A673 (cell line): Measurements from ENCODE around the gene BEND6. TPM values are rescaled to one million over a fixed set of nuclear protein-coding genes. Genes with fewer than 3 reads are reported as not detected.

Experiments
- BruUV-seq: library from RNA; stranded (reverse); fragments of 400-500 nt; replicated peaks from 2 replicates; lab custom pipeline; 2021; lab: Mats Ljungman, UMichigan
- CTCF ChIA-PET: fragments of 300-600 bp; sonication (Branson Sonifier 250); formaldehyde crosslinking; loops from one replicate; lab custom pipeline; 2022; ENCODE audit warnings: antibody characterized with exemption; lab: Charles Lee
- POLR2A ChIA-PET: fragments of 300-600 bp; sonication (Branson Sonifier 250); formaldehyde crosslinking; loops from one replicate; lab custom pipeline; 2022; ENCODE audit warnings: antibody characterized with exemption; ENCODE audit not compliant: low non-redundant PET; lab: Charles Lee
- DNase-seq: peaks from one replicate; pipeline ENCODE4 v3.0.0-alpha.2; 2015; ENCODE audit warnings: low spot score
- H3K27ac ChIP-seq: fragments of 200-600 bp; sonication (generic); 2 replicates; pipeline ENCODE4 v1.5.1; 2016; ENCODE audit warnings: mixed run types, low read depth, mild to moderate bottlenecking, mixed read lengths, antibody characterized with exemption, low read length; ENCODE audit not compliant: poor library complexity, severe bottlenecking
- H3K27me3 ChIP-seq: fragments of 200-600 bp; sonication (generic); replicated peaks from 2 replicates; pipeline ENCODE4 v1.6.1; 2017; ENCODE audit warnings: mixed run types, low read depth, mild to moderate bottlenecking, mixed read lengths, antibody characterized with exemption, low read length; ENCODE audit not compliant: insufficient read depth, poor library complexity
- H3K36me3 ChIP-seq: fragments of 200-600 bp; sonication (generic); 2 replicates; pipeline ENCODE4 v1.6.1; 2016; ENCODE audit warnings: mixed run types, mild to moderate bottlenecking, mixed read lengths, antibody characterized with exemption, low read length; ENCODE audit not compliant: insufficient read depth, poor library complexity, severe bottlenecking
- H3K4me1 ChIP-seq: fragments of 200-600 bp; sonication (generic); 2 replicates; pipeline ENCODE4 v1.6.1; 2017; ENCODE audit warnings: mixed run types, mild to moderate bottlenecking, mixed read lengths, antibody characterized with exemption, low read length; ENCODE audit not compliant: insufficient read depth, poor library complexity, severe bottlenecking
- H3K4me3 ChIP-seq: fragments of 200-600 bp; sonication (generic); 2 replicates; pipeline ENCODE4 v1.5.1; 2016; ENCODE audit warnings: low read depth, mixed run types, mild to moderate bottlenecking, mixed read lengths, low read length; ENCODE audit not compliant: poor library complexity, severe bottlenecking
- H3K9me3 ChIP-seq: fragments of 200-600 bp; sonication (generic); 2 replicates; pipeline ENCODE4 v1.6.1; 2016; ENCODE audit warnings: mixed run types, low read depth, mild to moderate bottlenecking, mixed read lengths, antibody characterized with exemption, low read length; ENCODE audit not compliant: poor library complexity, severe bottlenecking
- EZH2 ChIP-seq: fragments of 200-600 bp; sonication (generic); IDR thresholded peaks from 2 replicates; pipeline ENCODE4 v1.6.1; 2017; ENCODE audit warnings: borderline replicate concordance, low read depth, mild to moderate bottlenecking, mixed read lengths, antibody characterized with exemption, low read length; ENCODE audit not compliant: poor library complexity, severe bottlenecking
- intact Hi-C: fragments of 100-400 bp; cut with micrococcal nuclease; formaldehyde crosslinking; loops from one replicate; pipeline ENCODE4 v1.10.0; 2022; ENCODE audit not compliant: unreplicated experiment
- total RNA-seq: library from RNA; stranded (reverse); gene quantifications from 2 replicates; pipeline ENCODE4 v1.2.3, GENCODE V29; 2021
- TF ChIP-seq, protein P1 (sequence below): fragments of 300-800, 200-600 bp; sonication (generic); conservative IDR thresholded peaks from 2 replicates; pipeline ENCODE4 v1.5.1; 2017; ENCODE audit warnings: low read depth, mild to moderate bottlenecking, antibody characterized with exemption, low read length, moderate library complexity, mixed read lengths

BEND6 gene
- total RNA-seq, 1 experiment from 2014 or later = 5.3 TPM

DNA sequence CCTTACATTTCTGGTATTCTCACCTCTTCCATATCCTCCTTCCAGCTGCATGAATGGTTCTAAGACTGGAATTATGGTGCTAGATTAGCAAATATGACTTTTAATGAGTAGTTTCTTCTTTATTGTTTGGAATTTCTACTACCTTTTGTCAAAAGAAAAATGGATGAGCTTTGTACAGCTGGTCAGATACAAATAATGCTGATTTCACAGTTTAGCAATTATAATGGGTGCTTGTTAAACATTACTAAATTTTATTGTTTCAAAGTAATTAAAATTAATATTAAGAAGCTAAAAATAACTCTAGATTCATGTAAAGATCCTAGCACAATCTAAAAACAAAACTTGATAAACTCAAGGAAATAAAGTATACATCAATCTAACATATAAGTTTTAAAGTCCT lies 32.3 kb upstream of the BEND6 start:
- Histone ChIP-seq H3K9me3 (no peaks in the 10 kb centered on the region), H3K27ac (no peak overlapping the region), H3K4me1 (peaks cover 13% of the 10 kb centered on the region), H3K4me3 (no peak overlapping the region), H3K27me3 (no peaks in the 10 kb centered on the region), H3K36me3 (no peaks in the 10 kb centered on the region)
- TF ChIP-seq, protein P1, sequence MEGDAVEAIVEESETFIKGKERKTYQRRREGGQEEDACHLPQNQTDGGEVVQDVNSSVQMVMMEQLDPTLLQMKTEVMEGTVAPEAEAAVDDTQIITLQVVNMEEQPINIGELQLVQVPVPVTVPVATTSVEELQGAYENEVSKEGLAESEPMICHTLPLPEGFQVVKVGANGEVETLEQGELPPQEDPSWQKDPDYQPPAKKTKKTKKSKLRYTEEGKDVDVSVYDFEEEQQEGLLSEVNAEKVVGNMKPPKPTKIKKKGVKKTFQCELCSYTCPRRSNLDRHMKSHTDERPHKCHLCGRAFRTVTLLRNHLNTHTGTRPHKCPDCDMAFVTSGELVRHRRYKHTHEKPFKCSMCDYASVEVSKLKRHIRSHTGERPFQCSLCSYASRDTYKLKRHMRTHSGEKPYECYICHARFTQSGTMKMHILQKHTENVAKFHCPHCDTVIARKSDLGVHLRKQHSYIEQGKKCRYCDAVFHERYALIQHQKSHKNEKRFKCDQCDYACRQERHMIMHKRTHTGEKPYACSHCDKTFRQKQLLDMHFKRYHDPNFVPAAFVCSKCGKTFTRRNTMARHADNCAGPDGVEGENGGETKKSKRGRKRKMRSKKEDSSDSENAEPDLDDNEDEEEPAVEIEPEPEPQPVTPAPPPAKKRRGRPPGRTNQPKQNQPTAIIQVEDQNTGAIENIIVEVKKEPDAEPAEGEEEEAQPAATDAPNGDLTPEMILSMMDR = no peak
- DNase-seq = no peak
- ChIA-PET POLR2A (interaction anchor here (0.6 kb wide), 1 partner anchor 91 kb away, joined by 4 read pairs; no protein-coding TSS in a partner anchor), CTCF (no interaction called here)
- no TSS peak for BruUV-seq
- intact Hi-C loops = no loop called here

DNA sequence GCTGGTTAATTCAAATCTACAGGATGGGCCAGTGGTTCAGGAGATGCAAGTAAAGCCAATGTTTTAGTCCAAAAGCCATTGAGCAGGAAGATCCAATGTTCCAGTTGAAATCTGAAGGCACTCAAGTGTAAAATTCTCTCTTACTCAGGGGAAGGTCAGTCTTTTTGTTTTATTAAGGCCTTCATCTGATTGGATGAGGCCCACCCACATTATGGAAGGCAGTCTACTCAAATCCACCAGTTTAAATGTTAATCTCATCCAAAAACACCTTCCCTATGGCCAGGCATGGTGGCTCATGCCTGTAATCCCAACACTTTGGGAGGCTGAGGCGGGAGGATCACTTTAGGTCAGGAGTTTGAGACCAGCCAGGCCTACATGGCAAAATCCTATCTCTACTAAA lies 31.3 kb upstream of the BEND6 start:
- H3K27me3 ChIP-seq = no peaks in the 10 kb centered on the region

GRCh38 chr6:56927538-56928453 lies 27.1 kb upstream of the BEND6 start:
- Histone ChIP-seq H3K9me3 (no peaks in the 10 kb centered on the region), H3K27me3 (no peaks in the 10 kb centered on the region), H3K4me1 (peaks cover 13% of the 10 kb centered on the region), H3K27ac (no peak overlapping the region), H3K4me3 (no peak overlapping the region), H3K36me3 (no peaks in the 10 kb centered on the region)
- DNase-seq = no peak
- TF ChIP-seq EZH2 = no peak
- TF ChIP-seq, protein P1 = 0 out of 2 replicates have a peak, but pooled peaks have one; percentile 21
- no TSS peak for BruUV-seq
- intact Hi-C loops = no loop called here
- CTCF ChIA-PET = no interaction called here
- POLR2A ChIA-PET = no interaction called here

More for the DNA sequence above, 31.3 kb upstream of the BEND6 start:
- no peaks in the 10 kb centered on the region for H3K9me3 ChIP-seq
- intact Hi-C loops = no loop called here
- no peak for TF ChIP-seq EZH2
- TF ChIP-seq, protein P1 = no peak
- H3K4me1 ChIP-seq = peaks cover 13% of the 10 kb centered on the region
- no TSS peak for BruUV-seq
- H3K27ac ChIP-seq = no peak overlapping the region
- no peak for DNase-seq
- CTCF ChIA-PET = no interaction called here
- POLR2A ChIA-PET = no interaction called here
- no peaks in the 10 kb centered on the region for H3K36me3 ChIP-seq
- no peak overlapping the region for H3K4me3 ChIP-seq
